HepG2 (cell line): Measurements from ENCODE around the gene LRP2. TPM values are rescaled to one million over a fixed set of nuclear protein-coding genes. Genes with fewer than 3 reads are reported as not detected.

Experiments used
- ATAC-seq: fragments of 200-7000 bp; cut with Tn5 transposase; 3 replicates; pipeline ENCODE4 v1.9.1; 2020; ENCODE audit warnings: mild to moderate bottlenecking, moderate library complexity
- BruUV-seq: library from RNA; stranded (reverse); fragments of 400-500 nt; replicated peaks from 2 replicates; lab custom pipeline; 2021; lab: Mats Ljungman, UMichigan
- CTCF ChIA-PET: fragments of 300-600 bp; formaldehyde crosslinking; extraction: SDS; loops from one replicate; lab custom pipeline; 2021; ENCODE audit warnings: low total read pairs, inconsistent platforms, low intra/inter-chr PET ratio; lab: Yijun Ruan, JAX
- POLR2A ChIA-PET: fragments of 350-600 bp; sonication (Branson Sonifier 250); formaldehyde crosslinking; loops from one replicate; lab custom pipeline; 2020; ENCODE audit warnings: antibody characterized with exemption, inconsistent platforms; lab: Yijun Ruan, JAX
- DNase-seq: peaks from one replicate; pipeline ENCODE4 v3.0.0-alpha.2; 2015; ENCODE audit warnings: low spot score
- FAIRE-seq: peaks from 3 replicates; lab custom pipeline; 2011; peaks lifted over from hg19 to GRCh38; lab: Jason Lieb, UNC
- H2AFZ ChIP-seq: one replicate; pipeline ENCODE4 v1.6.1; 2011; ENCODE audit warnings: low read length, inconsistent platforms
- H3K27ac ChIP-seq: fragments of 300-600 bp; 3 replicates; pipeline ENCODE4 v1.8.0; 2011; ENCODE audit warnings: mixed run types, mild to moderate bottlenecking, mixed read lengths, low read length, inconsistent platforms; ENCODE audit not compliant: insufficient read depth; ENCODE audit errors: extremely low read length
- H3K27me3 ChIP-seq, 2 experiments: fragments of 200-600 bp in 1 of 2; 2 replicates in 1 of 2; 3 replicates in 1 of 2; pipeline versions ENCODE4 v1.6.0 to v1.8.0; 2011; ENCODE audit warnings: low read length in 2 of 2, mild to moderate bottlenecking in 2 of 2, moderate library complexity in 2 of 2, inconsistent platforms in 1 of 2; ENCODE audit not compliant: insufficient read depth in 2 of 2, control insufficient read depth in 1 of 2
- H3K36me3 ChIP-seq, 2 experiments: fragments of 200-600 bp in 1 of 2; replicated peaks in 1 of 2; 2 replicates in 1 of 2; 3 replicates in 1 of 2; pipeline versions ENCODE4 v1.5.1 to v1.8.0; 2011; ENCODE audit warnings: low read length in 2 of 2, inconsistent platforms in 1 of 2; ENCODE audit not compliant: insufficient read depth in 2 of 2, control insufficient read depth in 1 of 2
- H3K4me1 ChIP-seq: 2 replicates; pipeline ENCODE4 v1.5.1; 2012; ENCODE audit warnings: low read length, inconsistent platforms; ENCODE audit not compliant: insufficient read depth
- H3K4me2 ChIP-seq: 2 replicates; pipeline ENCODE4 v1.6.0; 2011; ENCODE audit warnings: low read depth, low read length, inconsistent platforms
- H3K4me3 ChIP-seq, 3 experiments: fragments of 200-600 bp in 1 of 3; sonication (generic), shearing (Covaris generic) in 1 of 3; replicated peaks in 1 of 3; 2 replicates each; pipeline ENCODE4 v1.5.1; 2011 to 2016; ENCODE audit warnings: low read length in 3 of 3, inconsistent platforms in 2 of 3, low read depth in 2 of 3, mild to moderate bottlenecking in 2 of 3, control low read depth in 1 of 3, mixed read lengths in 1 of 3; ENCODE audit not compliant: insufficient read depth in 1 of 3
- H3K79me2 ChIP-seq: one replicate; pipeline ENCODE4 v1.6.1; 2011; ENCODE audit warnings: low read length, inconsistent platforms; ENCODE audit not compliant: insufficient read depth
- H3K9ac ChIP-seq: 2 replicates; pipeline ENCODE4 v1.6.0; 2011; ENCODE audit warnings: mild to moderate bottlenecking, low read depth, low read length, inconsistent platforms; ENCODE audit not compliant: insufficient read depth
- H3K9me3 ChIP-seq: 2 replicates; pipeline ENCODE4 v1.5.1; 2012; ENCODE audit warnings: mild to moderate bottlenecking, low read length
- H4K20me1 ChIP-seq: 2 replicates; pipeline ENCODE4 v1.6.0; 2011; ENCODE audit warnings: inconsistent platforms, mild to moderate bottlenecking, low read length, moderate library complexity; ENCODE audit not compliant: insufficient read depth
- AGO2 ChIP-seq: fragments of 200-400 bp; formaldehyde crosslinking; optimal IDR thresholded peaks from 2 replicates; pipeline ENCODE3; 2017; ENCODE audit warnings: mild to moderate bottlenecking, low read depth, low read length, moderate library complexity
- AHR ChIP-seq: IDR thresholded peaks from 2 replicates; pipeline ENCODE4 v1.6.1; 2018; ENCODE audit warnings: missing genetic modification reagents, missing compliant biosample characterization
- ATAD3A ChIP-seq: sonication (generic); formaldehyde crosslinking; IDR thresholded peaks from 2 replicates; pipeline ENCODE4 v1.4.0; 2020; ENCODE audit warnings: missing genetic modification reagents
- CEBPG ChIP-seq: IDR thresholded peaks from 2 replicates; pipeline ENCODE4 v1.6.1; 2016
- FOXA1 ChIP-seq, 2 experiments: fragments of 450-650 bp in 1 of 2; sonication (generic) in 1 of 2; formaldehyde crosslinking in 1 of 2; IDR thresholded peaks; 2 replicates each; pipeline versions ENCODE4 v1.4.0 to v1.6.1; 2016 to 2020; ENCODE audit warnings: missing genetic modification reagents in 1 of 2
- JUND ChIP-seq: sonication (generic); formaldehyde crosslinking; IDR thresholded peaks from 2 replicates; pipeline ENCODE4 v1.8.0; 2022; ENCODE audit warnings: mild to moderate bottlenecking, missing genetic modification reagents
- PRPF4 ChIP-seq: fragments of 200-400 bp; formaldehyde crosslinking; IDR thresholded peaks from 2 replicates; pipeline ENCODE4 v1.6.1; 2016; ENCODE audit warnings: low read length, low read depth; ENCODE audit not compliant: poor library complexity, severe bottlenecking
- RBAK ChIP-seq: sonication (generic); formaldehyde crosslinking; IDR thresholded peaks from 2 replicates; pipeline ENCODE4 v1.5.1; 2020; ENCODE audit warnings: mild to moderate bottlenecking, missing genetic modification reagents
- SETDB1 ChIP-seq: sonication (generic); formaldehyde crosslinking; IDR thresholded peaks from 2 replicates; pipeline ENCODE4 v1.5.1; 2020; ENCODE audit warnings: missing genetic modification reagents, mild to moderate bottlenecking, borderline replicate concordance
- SIX4 ChIP-seq: sonication (generic); formaldehyde crosslinking; IDR thresholded peaks from 2 replicates; pipeline ENCODE4 v1.4.0; 2020; ENCODE audit warnings: missing genetic modification reagents
- SMARCE1 ChIP-seq: fragments of 450-650 bp; IDR thresholded peaks from 2 replicates; pipeline ENCODE4 v1.6.1; 2017; ENCODE audit warnings: borderline replicate concordance
- SRSF4 ChIP-seq: fragments of 200-400 bp; formaldehyde crosslinking; IDR thresholded peaks from one replicate; pipeline ENCODE4 v1.6.1; 2018; ENCODE audit warnings: mild to moderate bottlenecking, low read depth, low read length, moderate library complexity; ENCODE audit not compliant: poor library complexity, severe bottlenecking
- TAF1 ChIP-seq: sonication (generic); formaldehyde crosslinking; IDR thresholded peaks from 2 replicates; pipeline ENCODE4 v1.4.0; 2020; ENCODE audit warnings: missing genetic modification reagents
- ZNF296 ChIP-seq: sonication (generic); formaldehyde crosslinking; conservative IDR thresholded peaks from 2 replicates; pipeline ENCODE4 v1.5.0; 2020; ENCODE audit warnings: mild to moderate bottlenecking, missing genetic modification reagents
- WGBS: methylation state at CpG from one replicate; pipeline ENCODE4 v1.1.6; 2017; ENCODE audit warnings: low lambda C conversion rate; 5-methylcytosine and 5-hydroxymethylcytosine counted together
- in situ Hi-C: cut with HindIII; loops from 2 replicates; pipeline ENCODE4 v1.10.0; 2017; ENCODE audit warnings: low pct_unique_long_range_greater_than_20kb; ENCODE audit not compliant: extremely low pct_ligation_motif_present
- intact Hi-C: fragments of 100-400 bp; cut with micrococcal nuclease; formaldehyde crosslinking; loops from one replicate; pipeline ENCODE4 v1.10.0; 2022; ENCODE audit not compliant: unreplicated experiment
- polyA plus RNA-seq, 8 experiments: library from polyadenylated mRNA; depleted of rRNA in 3 of 8; stranded (reverse) in 7 of 8; unstranded in 1 of 8; fragments of >200 nt; fragmentation: Illumina TruSeq in 4 of 8; extraction: Trizol in 4 of 8; gene quantifications; 2 replicates each; pipeline versions ENCODE4 v1.2.1 to v1.2.3, GENCODE V29; 2011 to 2016; ENCODE audit warnings: low read depth in 4 of 8, missing spikeins in 1 of 8, mixed read lengths in 1 of 8; ENCODE audit not compliant: insufficient read depth in 1 of 8
- total RNA-seq, 5 experiments: library from RNA; depleted of rRNA; stranded (reverse); fragments of >200 nt; fragmentation: Illumina TruSeq; extraction: Trizol; gene quantifications; 2 replicates each; pipeline ENCODE4 v1.2.3, GENCODE V29; 2016; ENCODE audit warnings: low read depth in 1 of 5

The LRP2 gene
- total and polyA plus RNA-seq, 2 of the 13 experiments (the other 11 are each of a cell fraction or from before 2014, with no cell fraction given), result 0.03 to 0.15 TPM

- no peak for TF ChIP-seq ZNF296 (CRISPR knock-in tag)
- no peak for TF ChIP-seq ATAD3A (CRISPR knock-in tag)
- no peak for TF ChIP-seq RBAK (CRISPR knock-in tag)
Observed at GRCh38 chr2:169395821-169396374, 33.6 kb upstream of the LRP2 start (continued).

GRCh38 chr2:169393068-169393590 lies 30.8 kb upstream of the LRP2 start:
- Histone ChIP-seq H3K4me1 (no peaks in the 10 kb centered on the region), H3K4me3 (no peak overlapping the region), H3K27ac (no peak overlapping the region), H3K9ac (no peak overlapping the region), H4K20me1 (no peaks in the 10 kb centered on the region), H3K36me3 (no peaks in the 10 kb centered on the region), H3K4me2 (no peak overlapping the region), H3K27me3 (peaks cover 0 to 21% of the 10 kb centered on the region in 2 experiments; a peak in 3 of 5 replicates), H2AFZ (no peak overlapping the region), H3K79me2 (no peaks in the 10 kb centered on the region), H3K9me3 (no peaks in the 10 kb centered on the region)
- DNase-seq (no peak), ATAC-seq (no peak), FAIRE-seq (no peak)
- POLR2A ChIA-PET, result no interaction called here
- TF ChIP-seq JUND (no peak), AGO2 (no peak), PRPF4 (no peak), SIX4 (CRISPR knock-in tag) (no peak), CEBPG (CRISPR knock-in tag) (no peak), SMARCE1 (no peak), SETDB1 (no peak), SRSF4 (no peak), FOXA1 (IDR thresholded peaks at IDR 0.05) (no peak), FOXA1 (CRISPR knock-in tag; IDR thresholded peaks at IDR 0.05) (no peak), ATAD3A (CRISPR knock-in tag) (no peak), TAF1 (CRISPR knock-in tag) (no peak), AHR (CRISPR knock-in tag) (no peak)
- in situ Hi-C loops (no loop called here), intact Hi-C loops (no loop called here)
- BruUV-seq, result no TSS peak
- CTCF ChIA-PET, result no interaction called here
- 6% methylated on average over 7 of the region's 7 CpGs for WGBS
